Measurements from ENCODE around the gene APOO. TPM values are rescaled to one million over a fixed set of nuclear protein-coding genes. Genes with fewer than 3 reads are reported as not detected.

The APOO gene
- total RNA-seq, 4 donors from 2014 or later = 12.1 to 20.6 (median 17.8) TPM

DNA sequence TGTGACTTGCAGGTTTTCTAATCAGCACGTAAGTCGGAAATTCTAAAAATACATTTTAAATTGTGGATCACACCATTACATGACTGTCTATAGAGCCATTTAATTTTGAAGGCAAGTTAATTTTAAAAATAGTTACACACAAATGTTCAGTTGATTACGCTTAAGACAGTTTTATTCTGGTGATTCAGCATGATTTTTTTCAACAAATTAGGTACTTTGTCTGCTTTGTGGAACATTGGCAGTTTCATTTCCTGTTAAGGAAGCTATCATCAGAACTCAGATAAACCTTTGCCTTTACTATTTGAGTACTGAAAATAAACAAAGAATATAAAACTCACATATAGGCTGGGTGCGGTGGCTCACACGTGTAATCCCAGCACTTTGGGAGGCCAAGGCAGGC lies 105.3 kb downstream of the APOO start:
- no peak for DNase-seq
- Histone ChIP-seq H3K9me3 (no peaks in the 10 kb centered on the region), H3K4me3 (no peak overlapping the region), H3K27me3 (no peaks in the 10 kb centered on the region), H3K36me3 (no peaks in the 10 kb centered on the region), H3K4me1 (no peaks in the 10 kb centered on the region), H3K27ac (peak overlapping the region in 2 of 4 donors; percentile 6 to 17)
- TF ChIP-seq, protein P1, sequence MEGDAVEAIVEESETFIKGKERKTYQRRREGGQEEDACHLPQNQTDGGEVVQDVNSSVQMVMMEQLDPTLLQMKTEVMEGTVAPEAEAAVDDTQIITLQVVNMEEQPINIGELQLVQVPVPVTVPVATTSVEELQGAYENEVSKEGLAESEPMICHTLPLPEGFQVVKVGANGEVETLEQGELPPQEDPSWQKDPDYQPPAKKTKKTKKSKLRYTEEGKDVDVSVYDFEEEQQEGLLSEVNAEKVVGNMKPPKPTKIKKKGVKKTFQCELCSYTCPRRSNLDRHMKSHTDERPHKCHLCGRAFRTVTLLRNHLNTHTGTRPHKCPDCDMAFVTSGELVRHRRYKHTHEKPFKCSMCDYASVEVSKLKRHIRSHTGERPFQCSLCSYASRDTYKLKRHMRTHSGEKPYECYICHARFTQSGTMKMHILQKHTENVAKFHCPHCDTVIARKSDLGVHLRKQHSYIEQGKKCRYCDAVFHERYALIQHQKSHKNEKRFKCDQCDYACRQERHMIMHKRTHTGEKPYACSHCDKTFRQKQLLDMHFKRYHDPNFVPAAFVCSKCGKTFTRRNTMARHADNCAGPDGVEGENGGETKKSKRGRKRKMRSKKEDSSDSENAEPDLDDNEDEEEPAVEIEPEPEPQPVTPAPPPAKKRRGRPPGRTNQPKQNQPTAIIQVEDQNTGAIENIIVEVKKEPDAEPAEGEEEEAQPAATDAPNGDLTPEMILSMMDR (IDR thresholded peaks at IDR 0.05) = no peak
- no peak for TF ChIP-seq POLR2A (IDR thresholded peaks at IDR 0.05)

DNA sequence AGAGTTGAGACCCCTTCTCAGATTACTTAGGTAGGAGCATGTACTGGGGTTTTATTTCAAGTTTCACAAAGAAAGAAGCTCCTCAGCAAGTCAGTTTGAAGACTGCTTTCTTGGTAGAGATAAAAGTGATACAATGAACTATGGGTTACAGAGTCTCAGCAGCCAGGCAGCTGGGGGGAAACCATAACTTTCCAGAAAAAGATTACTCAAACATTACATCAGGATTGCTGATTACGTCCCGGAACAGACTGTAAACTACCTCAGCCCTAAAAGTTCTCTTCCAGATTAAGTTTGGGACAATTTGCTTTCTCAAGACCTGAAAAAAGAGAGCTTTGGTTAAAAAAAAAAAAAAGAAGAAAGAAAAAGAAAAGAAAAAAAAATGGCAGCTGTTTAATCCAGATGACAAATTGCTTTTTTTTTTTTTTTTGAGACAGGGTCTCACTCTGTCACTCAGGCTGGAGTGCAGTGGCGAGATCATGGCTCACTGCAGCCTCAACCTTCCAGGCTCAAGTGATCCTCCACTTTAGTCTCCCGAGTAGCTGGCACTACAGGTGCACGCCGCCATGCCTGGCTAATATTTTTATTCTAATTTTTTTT lies 108.2 kb downstream of the APOO start:
- H3K27ac ChIP-seq = no peak overlapping the region
- H3K4me1 ChIP-seq = no peaks in the 10 kb centered on the region
- TF ChIP-seq, protein P1 (IDR thresholded peaks at IDR 0.05) = no peak
- TF ChIP-seq POLR2A (IDR thresholded peaks at IDR 0.05) = no peak
- DNase-seq = no peak
- no peaks in the 10 kb centered on the region for H3K9me3 ChIP-seq
- H3K27me3 ChIP-seq = no peaks in the 10 kb centered on the region
- H3K36me3 ChIP-seq = no peaks in the 10 kb centered on the region
- no peak overlapping the region for H3K4me3 ChIP-seq

DNA sequence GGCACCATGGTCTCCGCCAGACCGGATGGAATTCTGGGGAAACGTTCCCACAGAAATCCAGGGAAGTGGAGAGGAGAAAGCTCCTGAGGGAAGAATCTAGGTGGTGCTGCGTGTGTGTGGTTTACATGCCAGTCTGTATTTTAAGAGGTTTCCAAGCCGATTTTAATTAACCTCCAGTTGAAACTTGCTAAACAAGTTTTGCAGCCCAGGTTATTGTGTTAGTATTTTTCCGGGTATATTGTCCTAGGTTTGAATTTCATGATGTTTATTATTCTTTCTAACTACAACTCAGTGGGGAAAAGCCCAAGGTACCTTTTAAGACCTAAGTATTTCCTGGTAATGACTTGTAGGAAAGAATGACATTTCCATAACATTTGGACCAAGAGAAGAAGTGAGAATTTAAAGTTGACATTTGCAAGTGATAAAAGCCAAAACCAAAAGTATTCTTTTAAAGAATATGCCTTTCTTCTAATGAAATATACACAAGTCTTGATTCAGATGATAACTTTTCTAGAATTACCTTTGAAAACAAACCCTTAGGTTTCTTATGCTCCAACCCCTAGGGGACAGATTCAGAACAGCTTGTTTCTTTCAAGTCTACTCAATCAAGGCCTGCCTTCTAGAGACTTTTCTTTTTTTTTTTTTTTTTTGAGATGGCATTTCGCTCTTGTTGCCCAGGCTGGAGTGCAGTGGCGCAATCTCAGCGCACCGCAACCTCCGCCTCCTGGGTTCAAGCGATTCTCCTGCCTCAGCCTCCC lies 110.2 kb downstream of the APOO start:
- H3K27me3 ChIP-seq = no peaks in the 10 kb centered on the region
- TF ChIP-seq, protein P1 (IDR thresholded peaks at IDR 0.05) = peak in 1 of 6 experiments; percentile 8
- TF ChIP-seq POLR2A (IDR thresholded peaks at IDR 0.05) = no peak
- DNase-seq = no peak

DNA sequence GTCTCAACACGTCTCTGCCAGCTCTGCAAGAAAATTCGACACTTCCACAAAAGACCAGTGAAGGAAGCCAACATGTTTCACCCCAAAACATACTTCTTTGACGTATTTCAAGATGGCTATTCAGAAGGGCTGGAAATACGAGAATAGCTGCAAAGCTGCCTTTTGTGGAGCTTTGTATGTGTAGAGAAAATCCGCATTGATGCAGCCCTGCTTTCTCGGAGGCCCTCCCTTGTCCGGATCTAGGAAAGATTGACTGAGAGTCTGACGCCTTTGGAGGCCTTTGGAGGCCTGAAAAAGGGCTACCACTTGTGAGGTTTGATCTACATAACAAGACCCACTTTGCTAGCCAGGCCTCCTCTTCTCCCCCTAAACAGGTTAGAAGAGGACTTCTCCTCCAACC lies 112.5 kb downstream of the APOO start:
- Histone ChIP-seq H3K27ac (no peak overlapping the region), H3K9me3 (no peaks in the 10 kb centered on the region), H3K27me3 (no peaks in the 10 kb centered on the region), H3K36me3 (no peaks in the 10 kb centered on the region), H3K4me1 (no peaks in the 10 kb centered on the region), H3K4me3 (no peak overlapping the region)
- DNase-seq = no peak
- no peak for TF ChIP-seq POLR2A (IDR thresholded peaks at IDR 0.05)
- TF ChIP-seq, protein P1 (IDR thresholded peaks at IDR 0.05) = no peak

More for the DNA sequence above, 110.2 kb downstream of the APOO start:
- H3K4me3 ChIP-seq = no peak overlapping the region
- H3K27ac ChIP-seq = no peak overlapping the region
- no peaks in the 10 kb centered on the region for H3K4me1 ChIP-seq
- H3K36me3 ChIP-seq = no peaks in the 10 kb centered on the region
- H3K9me3 ChIP-seq = no peaks in the 10 kb centered on the region

DNA sequence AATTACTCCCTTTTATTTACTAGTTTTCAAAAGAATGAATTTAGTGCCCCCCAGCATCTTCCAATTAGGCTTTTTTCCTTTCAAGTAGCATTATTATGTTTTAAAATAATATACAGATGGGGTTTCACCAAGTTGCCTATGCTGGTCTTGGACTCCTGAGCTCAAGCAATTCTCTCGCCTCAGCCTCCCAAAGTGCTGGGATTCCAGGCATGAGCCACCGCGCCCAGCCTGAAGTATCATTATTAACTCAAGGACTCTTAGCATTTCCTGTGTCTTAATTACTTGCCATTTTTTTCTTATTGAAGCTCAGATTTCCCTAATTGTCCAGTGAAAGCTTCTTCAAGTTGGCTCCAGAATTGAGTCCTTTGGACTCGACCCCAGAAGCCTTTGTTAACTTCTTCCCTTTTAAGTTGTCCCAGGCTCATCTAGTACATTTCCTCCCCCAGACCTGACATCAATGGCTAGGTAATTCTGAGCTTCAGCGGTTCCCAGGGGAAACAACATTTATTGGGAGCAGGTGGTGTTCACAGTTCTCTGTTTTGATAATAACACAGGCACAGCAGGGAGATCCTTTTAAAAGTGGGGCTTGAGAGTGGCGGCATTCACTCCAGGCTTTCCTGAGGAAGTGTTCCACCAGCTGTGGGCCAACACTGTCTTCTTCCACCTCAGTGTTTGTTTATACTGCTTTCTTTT lies 114.7 kb downstream of the APOO start:
- no peak for DNase-seq
- Histone ChIP-seq H3K27me3 (no peaks in the 10 kb centered on the region), H3K27ac (no peak overlapping the region), H3K4me1 (no peaks in the 10 kb centered on the region), H3K4me3 (no peak overlapping the region), H3K9me3 (no peaks in the 10 kb centered on the region), H3K36me3 (no peaks in the 10 kb centered on the region)
- TF ChIP-seq POLR2A (IDR thresholded peaks at IDR 0.05) = no peak
- TF ChIP-seq, protein P1 (IDR thresholded peaks at IDR 0.05) = no peak
